Measurements from ENCODE around the gene KLRC2.

GRCh38 chr12:10389904-10390303, 45.9 kb downstream of the KLRC2 start, which contains the start of gene KLRK1:
- TF ChIP-seq CTCF (IDR thresholded peaks at IDR 0.05) (no peak), POLR2A (IDR thresholded peaks at IDR 0.05) (no peak)

Measured in Peyer's patch (tissue), 4 donors.